GM18907 (cell line): ENCODE data around the gene RNASE7.
"Not testable (repeated sequence)": the region's sequence is repeated elsewhere in the genome, so short reads cannot be mapped to it uniquely, and the experiment has no call there.

Experiments
- ATAC-seq: cut with Tn5 transposase; IDR thresholded peaks from one replicate; pipeline ENCODE4 v1.9.1; 2021; ENCODE audit warnings: mild to moderate bottlenecking, moderate library complexity; ENCODE audit not compliant: unreplicated experiment

RNASE7 gene, protein sequence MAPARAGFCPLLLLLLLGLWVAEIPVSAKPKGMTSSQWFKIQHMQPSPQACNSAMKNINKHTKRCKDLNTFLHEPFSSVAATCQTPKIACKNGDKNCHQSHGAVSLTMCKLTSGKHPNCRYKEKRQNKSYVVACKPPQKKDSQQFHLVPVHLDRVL

DNA sequence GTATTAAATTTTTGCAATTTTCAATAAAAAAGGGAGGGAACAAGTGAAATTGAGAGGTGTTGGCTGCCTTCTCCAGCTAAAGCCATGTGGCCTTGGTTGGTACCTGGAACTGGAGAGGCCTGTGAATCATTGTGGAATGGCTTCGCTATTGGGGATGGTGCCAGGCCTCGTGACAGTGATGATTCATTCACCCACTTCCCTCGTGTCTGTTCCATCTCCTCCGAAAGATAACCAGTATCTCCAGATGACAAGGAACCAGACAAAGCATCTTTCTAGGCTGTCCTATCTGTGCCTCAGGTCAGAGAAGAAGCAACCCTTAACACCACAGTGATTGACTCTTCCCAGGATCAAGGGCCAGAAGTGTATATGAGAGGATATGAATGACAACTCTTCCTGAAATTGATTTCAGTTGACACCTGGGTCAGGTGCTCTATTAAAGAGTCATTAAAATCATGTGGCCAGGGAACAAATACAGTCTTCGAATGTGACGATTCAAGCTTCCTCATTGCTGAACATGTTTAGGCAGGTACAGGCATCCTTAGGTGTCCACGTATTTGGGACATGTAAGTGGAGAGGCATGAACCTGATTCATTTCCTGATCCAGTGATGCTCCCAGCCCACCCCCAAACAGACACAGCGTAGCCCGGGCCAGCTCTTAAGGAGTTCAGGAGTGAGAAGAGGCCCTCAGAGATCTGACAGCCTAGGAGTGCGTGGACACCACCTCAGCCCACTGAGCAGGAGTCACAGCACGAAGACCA lies at the start of gene RNASE7:
Gene RNASE7, plus strand, starts transcription at position 687 of the 758 bp plus-strand sequence. CDS start 631 bp downstream, outside the sequence.
- no peak for ATAC-seq

DNA sequence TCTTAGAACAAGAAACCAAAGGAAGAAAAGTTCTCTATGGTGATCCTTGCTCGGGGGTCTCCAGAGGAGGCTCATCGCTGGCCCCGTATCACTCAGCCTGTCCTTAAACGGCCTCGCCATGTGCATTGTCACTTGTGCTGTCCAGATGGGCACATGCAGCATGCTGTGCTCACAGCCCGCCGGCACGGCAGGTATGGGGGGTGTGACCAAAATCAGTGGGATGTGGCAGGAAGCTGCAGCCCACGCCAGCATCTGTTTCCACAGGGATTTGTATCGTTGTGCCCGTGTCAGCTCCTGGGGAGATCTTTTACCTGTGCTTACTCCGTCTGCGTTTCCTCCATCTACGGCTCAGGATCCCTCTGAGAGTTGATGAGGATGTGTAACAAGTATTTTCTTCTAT lies 45.6 kb upstream of the RNASE7 start:
- no peak for ATAC-seq

DNA sequence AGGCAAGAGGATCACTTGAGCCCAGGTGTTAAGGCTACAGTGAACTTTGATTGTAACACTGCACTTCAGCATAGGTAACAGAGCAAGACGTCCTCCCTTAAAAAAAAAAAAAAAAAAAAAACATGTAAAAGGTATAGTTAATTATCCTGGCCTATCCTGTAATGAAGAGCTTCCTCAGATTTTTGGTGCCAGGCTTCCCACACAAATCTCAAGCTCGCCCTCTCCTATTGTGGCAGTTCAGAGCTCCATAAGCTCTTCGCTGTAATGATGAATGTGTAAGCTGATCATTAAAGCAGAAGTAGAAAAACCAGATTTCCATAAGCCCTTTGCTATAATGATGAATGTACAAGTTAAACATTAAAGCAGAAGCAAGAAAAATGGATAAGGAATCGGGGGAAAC lies 45.0 kb upstream of the RNASE7 start:
- no peak for ATAC-seq

DNA sequence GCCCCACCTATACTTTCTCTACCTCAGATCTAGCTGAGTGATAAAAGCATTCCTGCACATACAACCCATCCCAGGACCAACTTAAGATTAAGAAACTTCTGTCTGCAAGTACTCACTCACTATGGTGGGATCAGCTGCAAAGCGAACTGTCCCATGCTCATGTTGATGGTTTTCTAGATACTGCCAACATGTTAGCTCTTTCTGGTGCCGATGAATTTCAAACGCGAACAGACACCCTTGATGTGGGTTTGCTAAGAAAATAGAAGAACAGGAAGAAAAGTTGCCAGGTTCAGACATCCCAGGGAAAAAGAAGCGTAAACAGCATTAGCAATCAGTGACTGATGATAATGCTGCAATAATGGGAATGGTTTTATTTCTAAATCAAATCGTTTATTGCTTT lies 44.6 kb upstream of the RNASE7 start:
- ATAC-seq: no peak

DNA sequence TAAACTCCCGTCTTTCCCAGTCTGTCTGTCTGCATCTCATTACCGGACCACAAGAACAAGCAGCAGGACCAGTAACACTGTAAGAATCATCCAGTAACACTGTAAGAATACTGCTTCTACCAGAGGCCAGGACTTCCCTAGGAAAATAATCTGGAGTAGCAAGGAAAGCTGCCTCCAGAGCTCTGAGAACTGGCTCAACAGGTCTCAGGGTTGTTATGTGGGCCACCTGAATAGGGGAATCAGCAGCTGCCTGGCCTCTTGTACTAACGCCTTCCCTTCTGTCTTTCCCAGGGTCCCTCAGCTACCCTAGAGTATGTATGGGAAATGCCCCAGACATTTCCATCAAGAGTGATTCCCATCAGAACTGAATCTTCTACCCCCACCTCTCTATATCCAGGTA lies 44.0 kb upstream of the RNASE7 start:
- ATAC-seq: no peak

DNA sequence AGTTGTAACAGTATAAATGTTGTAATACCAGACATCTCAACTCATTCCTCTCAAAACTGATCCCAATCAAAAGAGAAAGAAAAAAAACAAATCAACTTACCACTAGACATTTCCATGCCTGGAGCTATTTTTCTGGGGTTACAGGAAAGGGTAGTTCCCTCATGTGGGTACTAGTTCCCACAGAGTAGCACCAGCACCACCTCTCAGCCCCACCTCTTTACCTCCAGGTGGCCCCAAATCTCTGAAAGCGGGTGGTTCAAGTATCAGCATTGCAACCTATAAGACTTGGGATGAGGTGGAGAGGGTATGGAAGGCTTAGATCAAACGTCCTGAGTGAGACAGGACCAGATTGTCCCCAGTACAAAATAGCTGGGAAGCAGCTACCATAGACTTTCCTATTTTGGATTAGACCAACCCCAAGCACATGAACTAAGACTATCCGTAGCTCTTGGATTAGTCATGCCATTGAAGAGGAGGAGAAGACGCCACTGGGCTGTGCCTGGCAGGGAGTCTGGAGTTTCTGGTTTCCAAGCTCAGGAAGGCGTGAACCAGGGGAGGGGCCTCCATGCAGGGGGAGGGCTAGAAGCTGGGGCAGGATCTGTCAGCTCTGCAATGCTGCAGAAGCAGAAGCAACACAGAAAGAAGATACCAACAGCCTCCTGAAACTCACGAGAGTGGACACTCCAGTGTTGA lies 43.3 kb upstream of the RNASE7 start, which contains the start of gene SLC39A2:
Gene SLC39A2, plus strand, starts transcription at position 620 of the 693 bp plus-strand sequence. CDS start 154 bp downstream, outside the sequence.
- ATAC-seq: no peak

DNA sequence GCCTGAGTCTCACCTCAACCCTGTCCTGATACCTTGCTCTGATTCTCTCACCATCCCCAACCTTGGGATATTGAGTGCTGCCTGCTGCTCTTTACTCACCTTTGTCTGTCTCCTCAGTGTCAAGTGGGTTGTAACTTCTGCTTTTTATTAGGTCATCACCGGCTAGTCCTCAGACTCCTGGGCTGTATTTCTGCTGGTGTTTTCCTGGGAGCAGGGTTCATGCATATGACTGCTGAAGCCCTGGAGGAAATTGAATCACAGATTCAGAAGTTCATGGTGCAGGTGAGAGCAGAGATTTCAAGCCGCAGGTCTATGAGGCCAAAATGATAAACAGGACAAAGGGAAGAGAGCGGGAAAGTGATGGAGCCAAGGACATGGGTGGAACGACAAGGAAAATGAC lies 42.6 kb upstream of the RNASE7 start:
- no peak for ATAC-seq

DNA sequence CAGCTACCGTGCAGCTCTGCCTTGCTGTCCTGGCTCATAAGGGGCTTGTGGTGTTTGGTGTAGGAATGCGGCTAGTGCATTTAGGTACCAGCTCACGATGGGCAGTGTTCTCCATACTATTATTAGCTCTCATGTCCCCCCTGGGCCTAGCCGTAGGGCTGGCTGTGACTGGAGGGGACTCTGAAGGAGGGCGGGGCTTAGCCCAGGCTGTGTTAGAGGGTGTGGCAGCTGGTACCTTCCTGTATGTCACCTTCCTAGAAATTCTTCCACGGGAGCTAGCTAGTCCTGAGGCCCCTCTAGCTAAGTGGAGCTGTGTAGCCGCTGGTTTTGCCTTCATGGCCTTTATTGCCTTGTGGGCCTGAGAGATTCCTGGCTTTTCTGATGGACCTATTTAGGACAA lies 40.9 kb upstream of the RNASE7 start:
- ATAC-seq: no peak

DNA sequence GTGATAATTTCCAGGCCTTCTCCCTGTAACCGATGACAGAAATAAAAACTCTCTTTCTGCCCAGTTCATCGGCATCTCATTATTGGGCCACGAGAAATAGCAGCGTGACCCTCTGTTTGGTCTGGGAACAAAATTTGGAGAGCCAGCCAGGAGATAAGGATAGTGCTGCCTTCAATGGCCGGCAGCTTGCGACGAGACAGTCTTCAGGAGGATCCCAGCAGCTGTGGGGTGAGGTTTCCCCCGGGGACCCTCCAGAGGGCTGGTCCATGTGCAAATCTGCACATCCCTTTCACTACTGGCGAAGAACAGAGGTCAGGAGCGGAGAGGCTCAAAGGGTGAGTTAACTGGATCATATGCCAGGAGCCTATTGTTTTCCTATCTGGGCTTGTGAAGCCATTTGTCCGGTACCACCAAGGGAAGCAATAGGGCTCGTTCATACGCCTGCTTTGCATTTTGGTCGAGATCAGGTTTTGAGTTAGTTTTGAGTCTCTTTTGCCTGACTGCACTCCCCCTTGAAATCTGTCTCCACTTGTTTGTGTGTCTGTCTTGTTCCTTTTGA lies 38.3 kb upstream of the RNASE7 start:
- no peak for ATAC-seq

DNA sequence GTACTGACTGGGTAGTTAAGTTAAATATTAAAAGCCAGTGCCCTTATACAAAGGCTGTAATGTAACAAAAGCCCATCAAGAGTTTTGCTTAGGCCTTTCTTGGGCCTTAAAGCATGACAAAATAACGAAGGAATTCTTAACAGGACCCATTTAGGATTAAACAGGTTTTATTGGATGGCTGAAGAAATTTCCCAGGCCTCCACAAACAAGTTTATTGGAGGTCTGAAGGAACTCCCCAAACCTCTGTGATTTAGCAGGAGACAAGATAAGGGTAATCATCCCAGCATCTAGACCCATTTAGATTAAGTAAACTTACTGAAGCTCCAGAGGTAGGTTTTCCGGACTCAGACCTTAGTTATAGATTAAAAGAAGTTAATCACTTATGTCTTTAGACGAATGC lies 32.4 kb upstream of the RNASE7 start:
- ATAC-seq: not testable (repeated sequence)

DNA sequence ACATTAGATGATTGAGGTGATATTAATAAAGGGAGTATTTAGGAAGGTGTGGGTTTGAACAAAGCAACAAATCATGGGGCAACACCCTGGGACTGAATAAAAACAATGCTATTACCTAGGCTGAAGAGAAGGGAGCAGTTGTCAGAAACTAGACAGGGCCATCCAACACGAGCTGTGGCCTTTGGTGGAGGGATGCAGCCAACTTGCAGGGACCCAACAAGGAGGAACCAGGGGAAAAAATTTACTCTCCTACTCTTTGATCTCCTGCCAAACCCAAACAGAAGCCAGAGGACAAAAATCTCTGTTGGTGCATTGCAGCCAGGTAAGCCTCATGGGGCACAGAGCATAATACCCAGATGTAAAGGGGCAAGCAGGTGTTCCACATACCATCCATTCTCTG lies 31.0 kb upstream of the RNASE7 start:
- no peak for ATAC-seq

DNA sequence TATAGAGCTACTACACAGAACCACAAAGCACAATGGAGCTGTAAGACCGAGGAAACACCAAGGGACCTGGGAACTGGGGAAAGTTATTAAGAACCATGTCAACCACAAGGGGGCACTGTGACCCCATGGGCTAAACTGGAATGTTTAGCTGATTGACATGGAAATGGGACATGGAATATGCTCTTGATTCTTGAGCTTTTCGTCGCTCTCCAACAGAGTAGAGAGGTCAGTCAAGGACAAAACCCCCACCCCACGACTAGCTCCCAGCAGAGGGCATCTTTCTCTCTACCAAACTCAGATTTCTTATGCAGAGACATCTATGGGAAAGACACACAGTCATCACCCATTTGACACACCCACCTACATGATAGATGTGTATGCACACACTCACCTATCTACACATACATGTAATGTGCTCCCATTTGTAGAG lies 27.4 kb upstream of the RNASE7 start:
- ATAC-seq: no peak

DNA sequence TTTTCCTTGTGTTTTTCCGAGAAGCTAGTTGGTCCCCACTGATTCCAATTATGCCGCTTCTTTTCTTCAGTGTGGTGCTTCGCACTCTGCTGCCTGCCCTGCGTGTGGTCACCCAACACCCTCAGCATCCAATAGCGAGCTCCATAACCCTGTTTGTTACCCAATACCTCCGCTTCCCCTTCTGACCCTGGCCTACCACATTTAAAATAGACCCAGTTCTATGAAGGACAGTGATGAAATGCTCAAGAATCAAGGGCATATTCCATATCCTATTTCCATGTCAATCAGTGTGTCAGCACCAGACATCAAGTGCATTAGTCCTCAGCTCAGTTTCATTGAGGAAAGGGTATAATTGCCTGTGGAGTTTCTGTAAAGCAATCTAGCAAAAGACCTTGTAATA lies 26.9 kb upstream of the RNASE7 start:
- ATAC-seq: no peak

DNA sequence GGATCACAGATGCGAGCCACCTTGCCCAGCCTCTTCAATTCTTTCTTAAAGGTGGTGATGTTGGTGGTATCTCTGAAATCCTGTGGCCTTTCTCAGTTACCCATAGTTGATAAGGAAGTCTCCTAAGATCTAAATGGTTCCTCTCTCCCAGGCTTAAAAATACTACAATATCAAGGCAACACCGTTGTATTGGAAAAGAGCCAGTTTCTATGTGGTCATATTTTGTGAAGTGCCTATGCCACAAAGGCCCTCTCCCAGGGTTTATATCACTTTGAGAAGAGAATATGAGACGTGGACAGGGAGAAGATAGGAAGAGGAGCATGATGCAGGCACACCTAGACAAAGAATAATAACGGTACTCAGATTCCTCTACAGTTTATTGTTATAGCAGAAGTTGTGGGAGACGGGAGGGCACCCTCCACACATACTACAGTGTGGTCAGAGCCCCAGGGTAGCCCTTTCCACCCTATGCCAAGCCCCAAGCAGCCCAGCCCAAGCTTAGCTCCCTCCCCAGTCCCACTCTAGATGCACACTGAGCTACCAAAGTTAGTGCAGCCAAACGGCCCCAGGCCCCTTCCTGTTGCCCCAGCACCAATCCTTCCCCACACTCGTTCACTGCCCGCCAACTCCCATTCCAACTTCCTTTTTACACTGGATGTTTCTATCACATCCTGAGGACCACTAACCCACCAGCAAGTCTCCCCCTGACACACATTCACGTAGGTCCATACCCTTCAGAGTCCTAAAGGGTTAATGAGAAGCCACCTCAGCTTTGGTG lies 25.6 kb upstream of the RNASE7 start:
- ATAC-seq: no peak

DNA sequence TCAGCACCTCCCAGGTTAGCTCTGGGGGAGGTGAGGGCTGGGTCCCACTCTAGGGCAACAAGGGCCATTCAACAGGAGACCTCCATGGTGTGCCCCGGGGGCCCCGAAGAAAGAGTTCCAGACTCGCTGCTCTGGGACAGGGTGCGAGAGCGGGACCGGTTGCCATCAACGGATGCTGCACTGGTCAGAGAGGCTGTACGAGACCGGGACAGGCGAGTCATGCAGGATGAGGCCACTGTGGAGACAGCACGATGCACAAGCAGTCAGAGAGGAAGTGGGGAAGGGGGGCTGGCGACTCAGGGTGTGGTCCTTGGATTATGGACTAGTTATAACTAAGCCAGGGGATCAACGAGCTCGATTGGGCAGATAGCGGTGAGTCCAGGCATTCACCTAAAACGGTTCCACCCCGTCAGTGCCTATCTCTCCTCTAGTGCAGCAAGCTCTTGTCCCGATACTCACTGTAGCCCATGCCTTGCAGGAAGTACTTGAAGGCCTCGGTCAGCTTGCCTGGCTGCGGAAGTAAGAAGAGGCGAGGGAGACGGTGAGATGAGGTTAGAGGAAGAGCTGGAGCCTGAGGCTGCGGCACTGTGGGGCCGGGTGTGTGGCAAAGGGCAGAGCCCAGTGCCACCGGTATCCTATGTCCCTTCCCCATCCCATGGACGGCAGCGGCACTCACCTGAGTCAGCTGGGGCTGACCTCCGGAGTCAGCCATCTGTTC lies 24.5 kb upstream of the RNASE7 start:
- ATAC-seq: no peak

DNA sequence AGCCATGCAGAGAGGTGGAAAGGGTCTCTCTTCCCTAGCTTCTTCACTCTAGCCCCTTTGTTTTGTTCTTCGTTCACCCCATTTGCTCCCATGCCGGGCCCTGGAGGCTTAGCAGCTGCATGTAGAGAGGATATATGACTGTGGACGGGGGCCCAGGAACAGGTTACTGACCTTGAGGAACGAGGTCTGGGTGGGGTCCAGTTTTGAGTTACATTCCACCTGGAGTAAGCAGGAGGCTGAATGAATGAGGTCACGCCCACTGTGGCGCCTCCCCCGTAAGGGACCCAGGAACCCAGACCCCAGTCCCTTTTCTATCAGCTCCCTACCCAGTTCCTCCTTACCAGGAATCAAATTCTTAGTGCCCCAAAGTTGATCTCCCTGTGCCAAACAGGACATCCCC lies 23.9 kb upstream of the RNASE7 start:
- no peak for ATAC-seq

DNA sequence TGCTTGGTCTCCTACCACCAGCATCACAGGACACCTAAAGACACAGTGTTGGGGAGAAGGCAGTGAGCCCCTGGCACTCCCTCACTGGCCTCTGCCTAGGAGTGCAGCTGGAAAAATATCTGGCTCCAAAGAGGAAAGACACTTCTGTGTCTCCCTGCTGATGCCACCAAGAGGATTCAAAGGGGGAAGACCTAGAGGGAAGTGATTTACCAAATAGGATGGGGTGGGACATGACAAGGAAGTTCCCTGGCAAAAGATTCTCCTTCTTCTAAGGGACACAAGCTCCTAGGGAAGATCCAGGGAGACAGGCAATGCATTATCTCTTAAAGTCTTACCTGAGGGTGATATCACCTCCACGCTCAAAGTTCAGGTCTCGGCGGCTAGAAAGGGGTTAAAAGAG lies 23.4 kb upstream of the RNASE7 start:
- ATAC-seq: no peak

DNA sequence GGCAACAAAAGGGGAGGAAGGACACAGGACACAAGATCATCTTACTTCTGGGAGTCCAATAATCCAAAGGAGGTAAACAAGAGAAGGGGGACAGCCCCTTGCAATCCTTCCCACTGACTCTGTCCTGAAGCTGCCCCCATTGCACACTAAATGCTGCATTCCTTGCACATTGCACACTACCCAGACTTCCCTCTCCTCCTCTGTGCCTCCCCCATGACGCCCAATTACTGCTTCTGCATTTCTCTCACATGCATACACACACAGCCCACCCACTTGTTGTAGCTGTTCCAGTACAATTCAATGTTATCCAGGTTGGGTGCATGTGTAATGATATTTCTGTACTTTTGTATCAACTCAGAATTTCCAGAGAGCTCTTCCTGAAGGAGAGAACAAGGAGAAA lies 22.8 kb upstream of the RNASE7 start:
- ATAC-seq: no peak

DNA sequence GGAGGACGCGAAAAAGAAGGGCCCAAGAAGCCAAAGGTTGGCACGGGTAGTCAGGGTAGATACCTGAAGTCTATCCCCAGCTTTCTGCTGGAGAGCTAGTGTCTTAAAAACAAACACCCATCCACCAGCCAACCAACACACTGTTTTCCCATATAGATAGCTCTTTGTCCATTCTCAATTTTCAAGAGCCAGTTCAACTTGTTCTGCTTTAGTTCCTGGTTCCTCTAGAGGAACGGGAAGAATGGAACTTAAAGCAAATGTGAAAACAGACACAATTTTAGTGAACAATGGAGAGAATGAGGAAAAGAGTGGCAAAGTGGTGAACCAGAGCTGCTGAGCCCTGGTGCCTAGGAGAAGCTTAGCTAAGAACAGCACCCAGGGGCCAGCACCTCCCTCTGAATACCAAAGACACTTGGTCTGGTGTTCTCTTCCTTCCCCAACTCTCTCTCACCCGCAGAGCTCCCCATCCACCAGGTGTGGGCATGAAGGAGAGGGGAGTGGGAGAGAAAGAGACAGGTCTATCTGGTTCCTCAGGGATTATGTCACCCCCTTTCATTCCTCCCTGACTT lies 21.1 kb upstream of the RNASE7 start:
- no peak for ATAC-seq

DNA sequence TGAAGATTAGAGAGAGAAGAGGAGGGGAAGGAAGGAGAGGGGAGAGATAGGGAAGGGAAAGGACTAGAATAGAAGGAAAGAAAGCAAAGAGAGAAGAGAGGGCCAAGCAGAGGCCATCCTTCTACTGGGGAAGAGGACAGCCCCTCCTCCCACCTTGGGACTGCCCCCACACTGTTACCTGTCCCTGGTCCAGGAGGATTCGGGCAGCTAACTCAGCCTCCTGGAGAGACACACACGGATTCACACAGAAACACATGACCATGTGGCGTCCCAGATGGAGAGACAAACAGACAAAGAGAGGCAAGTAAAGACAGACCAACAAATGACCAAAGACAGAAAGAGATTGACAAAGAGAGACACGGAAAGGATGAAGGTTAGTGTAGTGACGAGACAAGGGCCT lies 19.5 kb upstream of the RNASE7 start:
- no peak for ATAC-seq
